ENCODE measurements around the gene FZD7.

FZD7 gene

GRCh38 chr2:202019689-202020450 is 13.8 kb upstream of the FZD7 start:
- no peak for TF ChIP-seq EZH2 (IDR thresholded peaks at IDR 0.05; ENCODE audit: borderline replicate concordance, low read depth, low read length, severe bottlenecking)
- TF ChIP-seq, protein P1, sequence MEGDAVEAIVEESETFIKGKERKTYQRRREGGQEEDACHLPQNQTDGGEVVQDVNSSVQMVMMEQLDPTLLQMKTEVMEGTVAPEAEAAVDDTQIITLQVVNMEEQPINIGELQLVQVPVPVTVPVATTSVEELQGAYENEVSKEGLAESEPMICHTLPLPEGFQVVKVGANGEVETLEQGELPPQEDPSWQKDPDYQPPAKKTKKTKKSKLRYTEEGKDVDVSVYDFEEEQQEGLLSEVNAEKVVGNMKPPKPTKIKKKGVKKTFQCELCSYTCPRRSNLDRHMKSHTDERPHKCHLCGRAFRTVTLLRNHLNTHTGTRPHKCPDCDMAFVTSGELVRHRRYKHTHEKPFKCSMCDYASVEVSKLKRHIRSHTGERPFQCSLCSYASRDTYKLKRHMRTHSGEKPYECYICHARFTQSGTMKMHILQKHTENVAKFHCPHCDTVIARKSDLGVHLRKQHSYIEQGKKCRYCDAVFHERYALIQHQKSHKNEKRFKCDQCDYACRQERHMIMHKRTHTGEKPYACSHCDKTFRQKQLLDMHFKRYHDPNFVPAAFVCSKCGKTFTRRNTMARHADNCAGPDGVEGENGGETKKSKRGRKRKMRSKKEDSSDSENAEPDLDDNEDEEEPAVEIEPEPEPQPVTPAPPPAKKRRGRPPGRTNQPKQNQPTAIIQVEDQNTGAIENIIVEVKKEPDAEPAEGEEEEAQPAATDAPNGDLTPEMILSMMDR (IDR thresholded peaks at IDR 0.05; ENCODE audit: borderline replicate concordance, extremely low read depth, low read length, poor library complexity, severe bottlenecking): no peak
- Histone ChIP-seq H3K79me2 (ENCODE audit: insufficient read depth, low read length) (no peaks in the 10 kb centered on the region), H3K36me3 (ENCODE audit: insufficient read depth, low read length) (no peaks in the 10 kb centered on the region), H3K4me3 (ENCODE audit: low read depth in 1 of 2, low read length in 2 of 2) (no peak overlapping the region), H3K27ac (ENCODE audit: low read length) (no peak overlapping the region), H4K20me1 (ENCODE audit: insufficient read depth, low read length) (no peaks in the 10 kb centered on the region), H3K9me3 (ENCODE audit: insufficient read depth, low read length, severe bottlenecking) (no peaks in the 10 kb centered on the region), H3K27me3 (ENCODE audit: insufficient read depth, low read length, poor library complexity) (peaks cover 8% of the 10 kb centered on the region), H3K4me1 (ENCODE audit: insufficient read depth, low read length) (no peaks in the 10 kb centered on the region), H3K4me2 (ENCODE audit: insufficient read depth, low read length) (no peak overlapping the region), H3K9ac (ENCODE audit: low read depth, low read length) (no peak overlapping the region), H2AFZ (ENCODE audit: low read depth, low read length) (no peak overlapping the region)
- ATAC-seq (ENCODE audit: insufficient read depth, low read depth) (no peak), DNase-seq (no peak)

GRCh38 chr2:202022755-202023154 is 10.9 kb upstream of the FZD7 start:
- H3K9ac ChIP-seq (ENCODE audit: low read depth, low read length): no peak overlapping the region
- H3K4me2 ChIP-seq (ENCODE audit: insufficient read depth, low read length): no peak overlapping the region
- H3K79me2 ChIP-seq (ENCODE audit: insufficient read depth, low read length): no peaks in the 10 kb centered on the region
- ATAC-seq (ENCODE audit: insufficient read depth, low read depth) (no peak), DNase-seq (no peak)
- H3K36me3 ChIP-seq (ENCODE audit: insufficient read depth, low read length): no peaks in the 10 kb centered on the region
- no peaks in the 10 kb centered on the region for H3K4me1 ChIP-seq (ENCODE audit: insufficient read depth, low read length)
- H3K27ac ChIP-seq (ENCODE audit: low read length): no peak overlapping the region
- no peaks in the 10 kb centered on the region for H4K20me1 ChIP-seq (ENCODE audit: insufficient read depth, low read length)
- H3K4me3 ChIP-seq (ENCODE audit: low read depth in 1 of 2, low read length in 2 of 2): no peak overlapping the region
- no peak for TF ChIP-seq EZH2 (IDR thresholded peaks at IDR 0.05; ENCODE audit: borderline replicate concordance, low read depth, low read length, severe bottlenecking)
- TF ChIP-seq, protein P1 (IDR thresholded peaks at IDR 0.05; ENCODE audit: borderline replicate concordance, extremely low read depth, low read length, poor library complexity, severe bottlenecking): no peak
- H2AFZ ChIP-seq (ENCODE audit: low read depth, low read length): no peak overlapping the region
- peaks cover 8% of the 10 kb centered on the region for H3K27me3 ChIP-seq (ENCODE audit: insufficient read depth, low read length, poor library complexity)
- H3K9me3 ChIP-seq (ENCODE audit: insufficient read depth, low read length, severe bottlenecking): no peaks in the 10 kb centered on the region

DNA sequence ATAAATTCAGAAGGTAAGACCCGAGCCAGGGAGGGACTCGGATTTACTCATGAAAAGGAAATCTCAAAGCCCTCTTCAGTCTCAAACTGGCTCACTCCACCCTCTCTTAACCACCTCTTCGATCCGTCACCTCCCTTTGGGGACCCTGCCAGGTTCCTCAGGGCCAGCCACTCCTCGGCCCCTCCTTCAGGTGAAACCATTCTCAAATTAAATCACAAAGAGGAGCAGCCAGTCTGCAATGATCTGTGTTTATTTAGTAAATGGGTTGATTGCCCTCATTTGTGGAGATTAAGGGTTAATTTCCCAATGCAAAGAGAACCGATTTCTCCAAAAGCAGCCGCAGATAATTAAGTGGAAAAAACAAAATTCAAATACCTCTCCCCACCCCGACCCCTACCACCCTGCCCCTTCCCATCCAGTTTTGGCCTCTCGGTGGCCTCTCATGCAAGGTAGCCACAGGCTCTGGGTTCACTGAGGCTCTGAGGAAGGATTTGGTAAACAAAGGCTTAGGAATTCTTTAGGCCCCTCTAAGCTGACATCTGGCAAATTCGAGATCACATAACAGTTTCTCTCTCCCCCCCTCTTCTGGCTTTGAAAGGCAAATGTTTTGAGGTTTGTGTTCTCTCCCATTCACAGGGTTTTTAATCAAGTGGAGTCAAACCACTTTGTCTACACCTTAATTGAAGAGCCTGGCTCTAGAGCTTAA is 10.3 kb upstream of the FZD7 start:
- Histone ChIP-seq H3K9ac (ENCODE audit: low read depth, low read length) (no peak overlapping the region), H2AFZ (ENCODE audit: low read depth, low read length) (no peak overlapping the region), H3K36me3 (ENCODE audit: insufficient read depth, low read length) (no peaks in the 10 kb centered on the region), H3K4me1 (ENCODE audit: insufficient read depth, low read length) (no peaks in the 10 kb centered on the region), H4K20me1 (ENCODE audit: insufficient read depth, low read length) (no peaks in the 10 kb centered on the region), H3K9me3 (ENCODE audit: insufficient read depth, low read length, severe bottlenecking) (no peaks in the 10 kb centered on the region), H3K4me3 (ENCODE audit: low read depth in 1 of 2, low read length in 2 of 2) (no peak overlapping the region), H3K27me3 (ENCODE audit: insufficient read depth, low read length, poor library complexity) (peaks cover 8% of the 10 kb centered on the region), H3K27ac (ENCODE audit: low read length) (no peak overlapping the region), H3K4me2 (ENCODE audit: insufficient read depth, low read length) (no peak overlapping the region), H3K79me2 (ENCODE audit: insufficient read depth, low read length) (no peaks in the 10 kb centered on the region)
- TF ChIP-seq EZH2 (IDR thresholded peaks at IDR 0.05; ENCODE audit: borderline replicate concordance, low read depth, low read length, severe bottlenecking): no peak
- TF ChIP-seq, protein P1 (IDR thresholded peaks at IDR 0.05; ENCODE audit: borderline replicate concordance, extremely low read depth, low read length, poor library complexity, severe bottlenecking): no peak
- ATAC-seq (ENCODE audit: insufficient read depth, low read depth) (no peak), DNase-seq (no peak)
